Measurements from ENCODE around the gene GNRH2.
"Not testable (repeated sequence)": the region's sequence is repeated elsewhere in the genome, so short reads cannot be mapped to it uniquely, and the experiment has no call there.

GNRH2 gene, protein sequence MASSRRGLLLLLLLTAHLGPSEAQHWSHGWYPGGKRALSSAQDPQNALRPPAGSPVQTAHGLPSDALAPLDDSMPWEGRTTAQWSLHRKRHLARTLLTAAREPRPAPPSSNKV

DNA sequence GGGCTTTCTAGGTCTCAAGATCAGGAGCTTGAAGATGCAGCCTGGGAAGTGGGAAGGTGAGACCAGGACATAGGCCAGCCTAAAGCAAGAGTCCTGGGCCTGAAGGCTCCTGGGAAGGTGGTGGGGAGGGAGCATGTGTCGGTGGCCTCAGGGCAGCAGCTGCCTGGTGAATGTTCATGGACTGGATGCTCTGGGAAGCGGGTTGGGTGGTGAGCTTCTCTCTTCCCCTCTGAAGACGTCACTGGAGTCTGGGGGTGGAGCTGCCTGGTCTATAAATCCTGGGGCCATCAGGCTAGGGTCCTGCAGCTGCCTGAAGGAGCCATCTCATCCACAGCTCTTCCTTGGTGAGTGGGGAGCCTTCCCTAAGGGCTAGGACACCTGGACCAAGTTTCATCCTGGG lies at the start of gene GNRH2:
Gene GNRH2, plus strand, starts transcription at position 301 of the 400 bp plus-strand sequence. CDS start 793 bp downstream, outside the sequence.
- DNase-seq: no peak

DNA sequence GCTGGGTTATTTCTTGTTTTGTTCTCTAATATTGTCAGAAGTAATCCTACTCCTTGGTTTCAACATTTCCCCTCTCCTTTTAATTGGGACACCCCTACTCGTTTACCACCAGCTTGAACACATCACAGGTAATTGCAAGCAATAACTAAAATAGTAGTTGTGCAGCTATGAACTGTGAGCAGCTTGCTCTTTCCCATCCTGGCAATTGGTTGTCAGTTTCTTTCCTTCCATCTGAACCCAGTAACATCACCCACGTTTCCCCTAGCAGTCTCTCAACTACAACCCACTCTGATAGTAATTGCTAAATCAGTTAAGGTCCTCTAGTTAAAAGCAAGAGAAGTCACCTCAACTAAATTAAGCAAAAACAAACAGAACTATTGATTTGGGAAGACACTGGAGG lies 47.6 kb upstream of the GNRH2 start:
- no peak for DNase-seq

- no peak for DNase-seq
Observed at GRCh38 chr20:2998728-2999127, 44.7 kb upstream of the GNRH2 start.

DNA sequence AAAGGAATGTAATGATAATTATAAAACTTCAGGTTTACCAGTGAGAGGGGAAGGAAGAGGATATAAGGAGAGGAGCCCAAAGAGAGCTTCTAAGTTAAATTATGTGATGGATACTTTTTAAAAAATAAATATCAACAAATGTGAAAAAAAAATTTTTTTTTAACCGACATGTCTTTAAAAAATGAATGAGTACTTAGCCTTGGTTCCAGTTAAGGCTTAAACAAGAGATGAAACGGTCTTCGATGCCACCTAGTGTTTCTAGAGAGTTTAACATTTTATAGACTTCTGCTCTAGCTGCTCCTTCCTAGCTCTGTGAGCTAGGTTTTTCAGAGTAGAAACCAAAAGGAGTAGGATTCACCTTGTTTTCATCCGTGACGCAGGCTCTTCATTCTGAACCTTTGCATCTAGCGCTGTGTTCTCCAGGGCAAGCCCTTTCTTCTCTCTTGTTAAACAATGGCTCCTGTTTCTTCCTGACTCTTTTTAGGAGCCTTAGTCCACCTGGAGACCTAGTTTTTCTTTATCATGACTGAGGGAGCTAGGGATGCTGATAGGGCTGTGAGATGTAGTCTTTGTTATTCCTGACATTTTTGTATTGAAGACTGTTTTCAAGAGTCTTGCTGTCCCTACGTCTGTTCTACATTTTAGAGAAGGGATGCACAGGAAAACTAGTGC lies 42.4 kb upstream of the GNRH2 start:
- DNase-seq: peak; percentile 63

DNA sequence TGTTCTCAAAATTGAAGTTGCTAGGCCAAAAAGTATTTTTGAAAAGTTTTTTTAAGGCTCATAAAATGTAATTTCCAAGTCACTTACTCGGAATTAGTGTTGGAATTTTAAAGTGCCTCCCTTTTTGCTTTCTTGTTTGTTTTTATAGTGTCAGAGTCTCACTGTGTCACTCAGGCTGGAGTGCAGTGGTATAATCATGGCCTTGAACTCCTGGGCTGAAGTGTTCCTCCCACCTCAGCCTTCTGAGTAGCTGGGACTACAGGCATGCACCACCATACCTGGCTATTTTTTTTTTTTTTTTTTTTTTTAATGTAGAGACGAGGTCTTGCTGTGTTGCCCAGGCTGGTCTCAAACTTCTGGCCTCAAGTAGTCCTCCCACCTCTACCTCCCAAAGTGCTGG lies 40.0 kb upstream of the GNRH2 start:
- no peak for DNase-seq

GRCh38 chr20:3010985-3011723 lies 32.3 kb upstream of the GNRH2 start:
- DNase-seq: no peak

DNA sequence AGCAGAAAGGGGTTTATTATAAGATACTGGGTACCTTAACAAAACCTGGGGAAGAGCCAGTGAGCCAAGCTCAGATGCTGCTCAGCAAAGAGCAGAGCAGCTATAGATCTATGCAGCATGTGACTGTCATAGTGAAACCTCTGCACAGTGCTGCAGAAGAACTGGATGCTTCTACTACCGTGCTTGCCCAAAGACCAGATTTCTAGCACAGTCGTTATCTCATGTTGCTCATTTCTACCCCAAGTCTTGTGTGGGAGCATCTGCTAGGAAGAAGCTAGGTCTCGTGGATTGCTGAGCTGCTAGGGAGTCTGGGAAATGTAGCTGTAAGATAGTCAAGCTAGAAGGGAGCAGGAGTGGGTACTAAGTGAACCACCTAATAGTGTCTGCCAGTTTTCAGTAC lies 31.7 kb upstream of the GNRH2 start:
- no peak for DNase-seq

DNA sequence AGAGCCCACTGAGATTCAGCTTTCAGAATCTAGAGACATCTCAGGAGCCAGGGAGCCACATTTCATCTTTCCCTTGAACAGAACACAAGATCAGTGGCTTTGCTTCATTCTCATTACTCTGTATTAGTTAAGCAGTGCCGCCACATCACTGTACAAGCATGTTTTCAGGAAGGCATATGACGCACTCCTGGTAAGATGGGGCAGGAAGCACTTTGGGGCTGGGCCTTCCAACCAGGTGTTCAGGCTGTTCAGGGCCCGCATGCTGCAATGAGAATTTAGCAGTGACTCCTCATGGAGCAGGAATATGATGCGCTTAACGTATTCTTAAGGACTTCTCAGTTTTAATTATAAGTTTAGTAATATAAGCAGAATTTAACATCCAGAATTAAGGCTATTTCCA lies 29.7 kb upstream of the GNRH2 start:
- DNase-seq: no peak

GRCh38 chr20:3014179-3014578 lies 29.2 kb upstream of the GNRH2 start:
- no peak for DNase-seq

DNA sequence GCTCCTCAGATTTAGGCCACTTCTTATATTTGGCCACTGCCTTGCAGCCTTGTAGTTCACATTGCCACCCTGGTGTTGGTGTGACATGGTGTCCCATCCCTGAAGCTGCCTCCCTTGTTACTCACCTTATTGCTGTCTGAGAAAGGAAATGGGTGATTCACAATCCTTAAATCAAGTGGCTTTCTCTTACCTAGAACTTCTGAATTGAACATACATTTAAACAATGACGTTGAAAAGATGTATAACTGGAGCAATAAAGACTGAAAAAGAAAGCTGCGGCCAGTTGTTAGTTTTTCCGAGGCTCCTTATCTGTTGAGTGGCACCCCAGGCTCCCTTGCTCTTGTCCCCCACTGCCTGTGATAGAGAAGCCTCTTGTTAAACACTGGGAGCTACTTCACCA lies 28.8 kb upstream of the GNRH2 start:
- no peak for DNase-seq

GRCh38 chr20:3015302-3015701 lies 28.1 kb upstream of the GNRH2 start:
- DNase-seq: not testable (repeated sequence)

GRCh38 chr20:3021327-3021726 lies 22.1 kb upstream of the GNRH2 start:
- DNase-seq: no peak

GRCh38 chr20:3021777-3022176 lies 21.6 kb upstream of the GNRH2 start:
- no peak for DNase-seq

DNA sequence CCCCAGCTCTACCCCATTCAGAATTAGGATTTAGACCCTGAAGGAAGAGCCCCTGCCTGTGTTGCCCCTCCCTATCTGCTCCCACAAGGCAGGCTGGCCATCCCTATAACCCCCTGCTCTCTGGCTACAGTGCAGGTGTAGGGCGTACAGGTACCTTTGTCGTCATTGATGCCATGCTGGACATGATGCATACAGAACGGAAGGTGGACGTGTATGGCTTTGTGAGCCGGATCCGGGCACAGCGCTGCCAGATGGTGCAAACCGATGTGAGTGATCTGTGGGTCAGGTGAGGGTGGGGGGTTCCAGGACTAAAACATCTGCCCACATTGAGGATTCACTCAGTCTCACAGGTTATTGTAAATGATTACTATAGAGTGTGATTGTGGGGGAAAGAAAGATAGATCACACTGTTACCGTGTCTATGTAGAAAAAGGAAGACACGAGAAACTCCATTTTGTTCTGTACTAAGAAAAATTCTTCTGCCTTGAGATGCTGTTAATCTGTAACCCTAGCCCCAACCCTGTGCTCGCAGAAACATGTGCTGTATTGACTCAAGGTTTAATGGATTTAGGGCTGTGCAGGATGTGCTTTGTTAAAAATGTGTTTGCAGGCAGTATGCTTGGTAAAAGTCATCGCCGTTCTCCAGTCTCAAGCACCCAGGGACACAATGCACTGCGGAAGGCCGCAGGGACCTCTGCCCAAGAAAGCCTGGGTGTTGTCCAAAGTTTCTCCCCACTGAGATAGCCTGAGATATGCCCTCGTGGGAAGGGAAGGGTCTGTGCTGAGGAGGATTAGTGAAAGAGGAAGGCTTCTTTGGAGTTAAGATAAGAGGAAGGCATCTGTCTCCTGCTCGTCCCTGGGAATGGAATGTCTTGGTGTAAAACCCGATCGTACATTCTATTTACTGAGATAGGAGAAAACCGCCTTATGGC lies 20.6 kb upstream of the GNRH2 start:
- not testable (repeated sequence) for DNase-seq

- no peak for DNase-seq
Observed at GRCh38 chr20:3027987-3028386, 15.4 kb upstream of the GNRH2 start.

GRCh38 chr20:3031524-3032147 lies 11.8 kb upstream of the GNRH2 start:
- no peak for DNase-seq

DNA sequence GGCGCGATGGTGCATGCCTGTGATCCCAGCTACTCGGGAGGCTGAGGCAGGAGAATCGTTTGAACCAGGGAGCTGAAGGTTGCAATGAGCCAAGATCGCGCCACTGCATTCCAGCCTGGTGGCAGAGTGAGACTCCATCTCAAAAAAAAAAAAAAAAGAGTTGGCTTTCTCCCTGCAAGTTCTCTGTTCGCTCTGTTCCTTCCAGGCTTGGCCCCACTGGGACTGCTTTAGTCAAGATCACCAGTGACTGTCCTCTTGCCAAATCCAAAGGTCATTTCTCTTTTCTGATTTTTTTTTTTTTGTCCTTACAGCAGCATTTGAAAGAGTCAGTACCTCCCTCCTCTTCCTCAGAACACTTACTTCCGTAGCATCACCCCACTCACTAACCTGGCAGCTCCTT lies 10.8 kb upstream of the GNRH2 start:
- DNase-seq: no peak

- DNase-seq: no peak
Observed at GRCh38 chr20:3037654-3038053, 5.8 kb upstream of the GNRH2 start.

DNA sequence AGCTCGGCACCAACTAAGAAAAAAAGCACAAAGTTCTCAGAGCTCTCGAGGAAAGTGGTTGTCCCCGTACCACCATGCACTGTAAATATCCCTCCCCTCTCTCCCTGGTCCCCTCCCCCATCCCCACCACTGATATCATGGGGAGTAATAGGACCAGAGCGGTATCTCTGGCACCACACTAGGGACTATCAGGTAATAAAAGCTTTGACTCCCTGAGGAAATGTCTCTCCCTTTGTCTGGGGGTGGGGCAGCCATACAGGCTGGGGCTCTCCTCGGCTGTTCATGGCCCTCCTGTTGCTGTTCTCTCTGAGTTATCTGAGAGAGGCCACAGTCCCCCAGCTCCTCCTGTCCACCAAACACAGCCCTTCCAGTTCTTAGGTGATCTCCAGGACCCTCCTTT lies 5.0 kb upstream of the GNRH2 start:
- DNase-seq: no peak

DNA sequence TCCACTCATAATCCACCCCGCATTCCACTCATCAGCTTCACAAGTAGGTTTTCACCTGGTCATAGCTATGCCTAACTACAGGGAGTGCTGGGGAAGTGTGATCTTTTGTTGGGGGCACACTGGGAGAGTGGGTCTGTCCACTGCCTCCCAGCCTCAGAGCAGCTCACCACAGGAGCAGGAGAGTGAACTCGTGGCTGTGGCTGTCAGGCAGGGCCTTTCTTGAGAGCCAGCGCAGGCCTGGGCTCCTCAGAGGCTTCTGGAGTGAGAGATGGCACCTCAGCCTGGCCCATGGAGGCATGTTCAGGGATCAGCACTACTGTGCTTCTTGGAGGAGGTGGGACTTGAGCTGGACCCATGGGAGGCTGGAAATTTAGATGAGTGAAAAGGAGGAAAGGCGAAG lies 4.0 kb upstream of the GNRH2 start:
- no peak for DNase-seq

DNA sequence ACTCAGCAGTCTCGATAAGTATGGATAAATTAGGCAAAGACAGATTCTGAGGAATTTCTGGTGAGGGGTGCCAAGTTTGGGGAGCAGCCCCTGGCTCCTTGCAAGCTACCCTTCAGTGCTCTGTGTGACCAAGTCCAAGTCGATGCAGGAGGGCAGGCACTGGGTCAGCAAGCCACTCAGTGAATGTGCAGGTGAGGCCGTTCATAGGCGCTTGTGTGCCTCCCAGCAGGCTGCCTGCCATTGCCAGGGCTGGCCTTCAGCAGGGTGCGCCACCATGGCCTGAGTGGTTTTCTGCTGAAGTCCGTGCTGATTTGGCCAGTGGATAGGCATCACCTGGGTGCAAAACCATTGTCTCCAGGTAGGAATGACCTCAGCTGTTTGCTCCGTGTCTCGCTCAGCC lies 3.3 kb upstream of the GNRH2 start:
- DNase-seq: no peak

DNA sequence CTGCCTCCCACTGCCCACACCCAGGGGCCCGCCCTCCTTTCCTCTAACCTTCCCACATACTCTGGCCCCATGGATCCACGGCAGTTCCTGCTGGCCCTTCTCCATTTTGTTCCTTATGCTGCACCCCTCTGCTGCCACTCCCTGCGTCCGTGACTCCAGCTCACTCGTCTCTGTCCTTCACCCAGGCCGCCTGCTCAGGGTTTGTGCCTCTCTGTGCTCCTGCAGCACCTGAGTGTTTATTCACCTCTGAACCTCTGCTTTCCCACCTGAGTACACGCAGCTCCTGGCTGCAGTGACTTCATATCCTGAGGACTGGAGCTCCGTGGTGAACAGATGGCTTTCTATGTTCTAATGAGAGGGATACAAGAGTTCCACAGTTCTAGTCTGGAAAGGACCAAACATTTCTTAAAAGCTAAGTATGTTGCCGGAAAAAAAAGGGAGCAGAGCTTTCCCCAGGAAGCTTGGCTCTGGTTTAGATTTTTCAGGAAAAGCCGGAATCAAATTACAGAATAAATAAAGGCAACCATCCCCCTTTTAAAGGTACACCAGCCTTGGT lies 1.5 kb upstream of the GNRH2 start:
- DNase-seq: peak; percentile 18

DNA sequence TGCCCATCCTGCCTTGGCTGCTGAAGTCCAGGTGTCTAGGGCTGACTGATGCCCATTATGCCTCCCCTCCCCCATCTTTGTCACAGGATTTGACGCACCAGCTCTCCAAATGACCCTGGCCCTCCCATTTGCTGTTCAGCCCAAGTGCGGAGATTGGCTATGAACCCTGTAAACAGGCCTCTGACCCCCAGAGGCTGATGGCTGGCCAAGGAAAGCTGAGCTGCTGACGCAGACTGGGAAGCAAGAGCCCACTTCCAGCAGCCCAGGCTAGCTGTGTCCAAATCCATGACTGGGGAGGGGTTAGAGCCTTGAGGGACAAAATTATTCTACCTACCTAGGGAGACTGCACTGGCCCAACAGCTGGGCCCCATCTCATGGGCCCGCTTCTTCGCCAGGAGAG lies 797 bp upstream of the GNRH2 start:
- DNase-seq: no peak

Data from eye (tissue), 1 donor.